Endothelial cell of umbilical vein (primary cell): ENCODE results near the gene FAM168A. TPM values are rescaled to one million over a fixed set of nuclear protein-coding genes. Genes with fewer than 3 reads are reported as not detected.

Experiments
- BruUV-seq: library from RNA; stranded (reverse); fragments of 400-500 nt; replicated peaks from 2 replicates; lab custom pipeline; 2021; lab: Mats Ljungman, UMichigan
- CTCF ChIA-PET: fragments of 300-600, 350-600 bp; sonication (Branson Sonifier 250); formaldehyde crosslinking; loops from one replicate; lab custom pipeline; 2021; ENCODE audit warnings: antibody characterized with exemption, inconsistent platforms; lab: Charles Lee
- POLR2A ChIA-PET: fragments of 300-600, 350-600 bp; sonication (Branson Sonifier 250); formaldehyde crosslinking; loops from one replicate; lab custom pipeline; 2021; ENCODE audit warnings: antibody characterized with exemption, inconsistent platforms; lab: Charles Lee
- DNase-seq: peaks from one replicate; pipeline ENCODE4 v3.0.0-alpha.2; 2011; ENCODE audit warnings: low read depth, low spot score
- FAIRE-seq: peaks from 2 replicates; lab custom pipeline; 2011; peaks lifted over from hg19 to GRCh38; lab: Jason Lieb, UNC
- H2AFZ ChIP-seq: 2 replicates; pipeline ENCODE4 v1.6.0; 2012; ENCODE audit warnings: low read depth, low read length, control low read depth, inconsistent platforms
- H3K27ac ChIP-seq: 2 replicates; pipeline ENCODE4 v1.5.1; 2011; ENCODE audit warnings: low read depth, mild to moderate bottlenecking, control low read depth, low read length, moderate library complexity; ENCODE audit not compliant: insufficient read depth
- H3K27me3 ChIP-seq, 2 experiments: 2 replicates each; pipeline versions ENCODE4 v1.6.0 to v1.6.1; 2011; ENCODE audit warnings: low read length in 2 of 2, mixed read lengths in 1 of 2; ENCODE audit not compliant: control insufficient read depth in 2 of 2, insufficient read depth in 2 of 2
- H3K36me3 ChIP-seq, 2 experiments: 2 replicates in 1 of 2; 3 replicates in 1 of 2; pipeline ENCODE4 v1.5.1; 2011; ENCODE audit warnings: low read length in 2 of 2, mild to moderate bottlenecking in 1 of 2, moderate library complexity in 1 of 2; ENCODE audit not compliant: control insufficient read depth in 2 of 2, insufficient read depth in 2 of 2; ENCODE audit errors: extremely low read depth in 1 of 2
- H3K4me1 ChIP-seq: 3 replicates; pipeline ENCODE4 v1.5.1; 2011; ENCODE audit warnings: mild to moderate bottlenecking, low read length; ENCODE audit not compliant: control insufficient read depth, insufficient read depth; ENCODE audit errors: extremely low read depth
- H3K4me2 ChIP-seq: 2 replicates; pipeline ENCODE4 v1.6.1; 2011; ENCODE audit warnings: low read length, control low read depth, mixed read lengths; ENCODE audit not compliant: insufficient read depth
- H3K4me3 ChIP-seq, 3 experiments: fragments of 200-600 bp in 1 of 3; sonication (generic), shearing (Covaris generic) in 1 of 3; replicated peaks in 1 of 3; 2 replicates each; pipeline ENCODE4 v1.5.1; 2011 to 2016; ENCODE audit warnings: control low read depth in 3 of 3, low read length in 3 of 3, mild to moderate bottlenecking in 2 of 3, inconsistent platforms in 1 of 3, low read depth in 1 of 3, moderate library complexity in 1 of 3; ENCODE audit not compliant: insufficient read depth in 1 of 3
- H3K79me2 ChIP-seq: 2 replicates; pipeline ENCODE4 v1.6.0; 2012; ENCODE audit warnings: low read length, inconsistent platforms; ENCODE audit not compliant: control insufficient read depth, insufficient read depth
- H3K9ac ChIP-seq: replicated peaks from 2 replicates; pipeline ENCODE3; 2011; ENCODE audit warnings: low read length, control low read depth; ENCODE audit not compliant: insufficient read depth; ENCODE audit errors: extremely low read depth
- H3K9me1 ChIP-seq: replicated peaks from 3 replicates; pipeline ENCODE4 v1.6.0; 2011; ENCODE audit warnings: mild to moderate bottlenecking, low read length; ENCODE audit not compliant: control insufficient read depth, insufficient read depth; ENCODE audit errors: extremely low read depth
- H3K9me3 ChIP-seq: replicated peaks from 2 replicates; pipeline ENCODE4 v1.5.1; 2012; ENCODE audit warnings: low read length, inconsistent platforms; ENCODE audit not compliant: control insufficient read depth, insufficient read depth
- H4K20me1 ChIP-seq: replicated peaks from 2 replicates; pipeline ENCODE3; 2011; ENCODE audit warnings: mild to moderate bottlenecking, low read length; ENCODE audit not compliant: control insufficient read depth, insufficient read depth; ENCODE audit errors: extremely low read depth
- EZH2 ChIP-seq: IDR thresholded peaks from 2 replicates; pipeline ENCODE4 v1.6.1; 2012; ENCODE audit warnings: borderline replicate concordance, low read depth, mild to moderate bottlenecking, moderate library complexity, low read length, inconsistent platforms; ENCODE audit not compliant: severe bottlenecking
- FOS ChIP-seq: IDR thresholded peaks from 2 replicates; pipeline ENCODE4 v1.6.1; 2011; ENCODE audit warnings: mild to moderate bottlenecking, low read length, moderate library complexity, borderline replicate concordance; ENCODE audit not compliant: insufficient read depth
- GATA2 ChIP-seq: IDR thresholded peaks from 2 replicates; pipeline ENCODE4 v1.7.0; 2011; ENCODE audit warnings: low read depth, mild to moderate bottlenecking, moderate library complexity, mixed read lengths, low read length; ENCODE audit not compliant: insufficient read length, insufficient read depth
- JUN ChIP-seq: IDR thresholded peaks from 2 replicates; pipeline ENCODE4 v1.6.1; 2011; ENCODE audit warnings: borderline replicate concordance, low read depth; ENCODE audit not compliant: insufficient read length, insufficient read depth
- MAX ChIP-seq: IDR thresholded peaks from 2 replicates; pipeline ENCODE4 v1.6.1; 2011; ENCODE audit not compliant: insufficient read depth, insufficient read length
- MYC ChIP-seq: IDR thresholded peaks from one replicate; pipeline ENCODE4 v1.6.1; 2011; ENCODE audit warnings: mild to moderate bottlenecking, low read depth, low read length
- POLR2A ChIP-seq: IDR thresholded peaks from 2 replicates; pipeline ENCODE4 v1.6.1; 2012; ENCODE audit warnings: low read depth, mild to moderate bottlenecking, control low read depth, low read length
- POLR2AphosphoS5 ChIP-seq: IDR thresholded peaks from 2 replicates; pipeline ENCODE4 v1.6.1; 2012; ENCODE audit warnings: low read depth, mild to moderate bottlenecking, control low read depth, low read length, moderate library complexity; ENCODE audit not compliant: insufficient read depth
- dilution Hi-C: fragments of 300-500 bp; cut with MboI; formaldehyde crosslinking; loops from one replicate; pipeline ENCODE4 v1.15.0; 2019; ENCODE audit warnings: low sequenced_read_pairs; ENCODE audit not compliant: extremely low pct_ligation_motif_present
- intact Hi-C: fragments of 100-400 bp; cut with micrococcal nuclease; formaldehyde crosslinking; loops from one replicate; pipeline ENCODE4 v1.10.0; 2022
- polyA plus RNA-seq, 4 experiments: library from polyadenylated mRNA; depleted of rRNA in 3 of 4; stranded (reverse) in 3 of 4; unstranded in 1 of 4; fragments of >200 nt; gene quantifications; 2 replicates each; pipeline versions ENCODE4 v1.2.1 to v1.2.3, GENCODE V29; 2011 to 2012; ENCODE audit warnings: missing spikeins in 1 of 4
- total RNA-seq: library from RNA; stranded (reverse); gene quantifications from 2 replicates; pipeline ENCODE4 v1.2.3, GENCODE V29; 2021
- TF ChIP-seq, protein P1 (sequence below), 2 donors: IDR thresholded peaks; 1 replicate in 1 of 2; 2 replicates in 1 of 2; pipeline ENCODE4 v1.5.1; 2011; ENCODE audit warnings: low read length in 2 of 2, mild to moderate bottlenecking in 2 of 2, moderate library complexity in 2 of 2, control low read depth in 1 of 2, inconsistent platforms in 1 of 2, low read depth in 1 of 2; ENCODE audit not compliant: insufficient read depth in 1 of 2; ENCODE audit errors: extremely low read depth in 1 of 2

FAM168A gene
- total and polyA plus RNA-seq, 2 donors (not counting 3 experiments of a cell fraction or from before 2014, with no cell fraction given), result 17.0 to 20.5 TPM

- no peak overlapping the region for H3K27ac ChIP-seq
- H3K9ac ChIP-seq, result no peak overlapping the region
- peaks cover 2% of the 10 kb centered on the region for H3K4me1 ChIP-seq
- ChIA-PET CTCF (interaction anchor here (1.0 to 3.1 kb wide), 3 partner anchors 18 to 26 kb away, joined by 3 to 18 read pairs (median 9); no protein-coding TSS in a partner anchor), POLR2A (no interaction called here)
- DNase-seq, result no peak
- FAIRE-seq, result no peak
- peaks cover 43% of the 10 kb centered on the region for H3K79me2 ChIP-seq
- no peak for TF ChIP-seq FOS
- TF ChIP-seq EZH2, result no peak
- TF ChIP-seq POLR2A, result no peak
- TF ChIP-seq JUN, result no peak
- TF ChIP-seq POLR2AphosphoS5, result no peak
- TF ChIP-seq MAX, result no peak
- TF ChIP-seq MYC, result no peak
- TF ChIP-seq, protein P1, sequence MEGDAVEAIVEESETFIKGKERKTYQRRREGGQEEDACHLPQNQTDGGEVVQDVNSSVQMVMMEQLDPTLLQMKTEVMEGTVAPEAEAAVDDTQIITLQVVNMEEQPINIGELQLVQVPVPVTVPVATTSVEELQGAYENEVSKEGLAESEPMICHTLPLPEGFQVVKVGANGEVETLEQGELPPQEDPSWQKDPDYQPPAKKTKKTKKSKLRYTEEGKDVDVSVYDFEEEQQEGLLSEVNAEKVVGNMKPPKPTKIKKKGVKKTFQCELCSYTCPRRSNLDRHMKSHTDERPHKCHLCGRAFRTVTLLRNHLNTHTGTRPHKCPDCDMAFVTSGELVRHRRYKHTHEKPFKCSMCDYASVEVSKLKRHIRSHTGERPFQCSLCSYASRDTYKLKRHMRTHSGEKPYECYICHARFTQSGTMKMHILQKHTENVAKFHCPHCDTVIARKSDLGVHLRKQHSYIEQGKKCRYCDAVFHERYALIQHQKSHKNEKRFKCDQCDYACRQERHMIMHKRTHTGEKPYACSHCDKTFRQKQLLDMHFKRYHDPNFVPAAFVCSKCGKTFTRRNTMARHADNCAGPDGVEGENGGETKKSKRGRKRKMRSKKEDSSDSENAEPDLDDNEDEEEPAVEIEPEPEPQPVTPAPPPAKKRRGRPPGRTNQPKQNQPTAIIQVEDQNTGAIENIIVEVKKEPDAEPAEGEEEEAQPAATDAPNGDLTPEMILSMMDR (IDR thresholded peaks at IDR 0.05; ENCODE audit: extremely low read depth in 1 of 2, insufficient read depth in 1 of 2, low read depth in 1 of 2, low read length in 2 of 2), result no peak
- no peak for TF ChIP-seq GATA2
- H3K36me3 ChIP-seq, result no peaks in the 10 kb centered on the region
- intact Hi-C loops, result loop anchor here (1.0 to 10.0 kb wide), 4 partner anchors 10 to 551 kb away; no protein-coding TSS in a partner anchor
- no peak overlapping the region for H3K4me3 ChIP-seq
- H3K4me2 ChIP-seq, result no peak overlapping the region
- H3K9me3 ChIP-seq, result no peaks in the 10 kb centered on the region
- dilution Hi-C loops, result no loop called here
- no TSS peak for BruUV-seq
- H3K9me1 ChIP-seq, result no peaks in the 10 kb centered on the region
- H3K27me3 ChIP-seq, result no peaks in the 10 kb centered on the region
- peak overlapping the region; percentile 86 for H2AFZ ChIP-seq
- no peaks in the 10 kb centered on the region for H4K20me1 ChIP-seq
These were observed 222.1 kb downstream of the FAM168A start for GRCh38 chr11:73375830-73376159.
